SU-DHL-6 (cell line): ENCODE measurements around the gene MED10.

Source experiments
- H2AFZ ChIP-seq: fragments of 200-600 bp; sonication (generic); 2 replicates; pipeline ENCODE4 v1.6.1; 2014; ENCODE audit warnings: low read depth, mild to moderate bottlenecking, moderate library complexity, mixed read lengths, antibody characterized with exemption, low read length; ENCODE audit not compliant: severe bottlenecking
- H3F3A ChIP-seq: fragments of 200-600 bp; shearing (Covaris generic); 2 replicates; pipeline ENCODE4 v1.6.0; 2016; ENCODE audit warnings: antibody characterized with exemption, mild to moderate bottlenecking; ENCODE audit not compliant: insufficient read depth
- H3K27ac ChIP-seq: fragments of 200-600 bp; sonication (generic); 2 replicates; pipeline ENCODE4 v1.5.1; 2016; ENCODE audit warnings: low read depth, mild to moderate bottlenecking, low read length, moderate library complexity, mixed read lengths
- H3K27me3 ChIP-seq: fragments of 200-600 bp; sonication (generic), shearing (Covaris generic); 2 replicates; pipeline ENCODE4 v1.6.0; 2014; ENCODE audit warnings: mild to moderate bottlenecking, low read length
- H3K36me3 ChIP-seq: fragments of 200-600 bp; sonication (generic); 2 replicates; pipeline ENCODE4 v1.6.1; 2014; ENCODE audit warnings: mild to moderate bottlenecking, low read length, mixed read lengths
- H3K4me2 ChIP-seq: fragments of 300-600, 200-600 bp; shearing (Covaris generic), sonication (generic); 2 replicates; pipeline ENCODE4 v1.6.0; 2014; ENCODE audit warnings: low read length, low read depth, mild to moderate bottlenecking; ENCODE audit not compliant: poor library complexity, severe bottlenecking
- H3K4me3 ChIP-seq: fragments of 200-600 bp; sonication (generic); 2 replicates; pipeline ENCODE4 v1.5.1; 2014; ENCODE audit warnings: antibody characterized with exemption, low read length, mild to moderate bottlenecking, mixed read lengths; ENCODE audit not compliant: insufficient read depth, poor library complexity, severe bottlenecking
- H3K79me2 ChIP-seq: fragments of 200-600 bp; sonication (generic); 2 replicates; pipeline ENCODE4 v1.6.1; 2014; ENCODE audit warnings: mild to moderate bottlenecking, low read length, moderate library complexity; ENCODE audit not compliant: insufficient read depth
- H3K9ac ChIP-seq: fragments of 200-600 bp; sonication (generic); 2 replicates; pipeline ENCODE4 v1.7.0; 2014; ENCODE audit warnings: mild to moderate bottlenecking, low read length
- H3K9me2 ChIP-seq: fragments of 200-600 bp; sonication (generic); replicated peaks from 2 replicates; pipeline ENCODE4 v1.6.1; 2014; ENCODE audit warnings: low read length; ENCODE audit not compliant: insufficient read depth
- H3K9me3 ChIP-seq: fragments of 200-600 bp; sonication (generic); 2 replicates; pipeline ENCODE4 v1.6.1; 2014; ENCODE audit warnings: low read length, mixed read lengths; ENCODE audit not compliant: insufficient read depth
- H4K20me1 ChIP-seq: fragments of 200-600 bp; sonication (generic); 2 replicates; pipeline ENCODE4 v1.6.1; 2014; ENCODE audit warnings: low read depth, mild to moderate bottlenecking, antibody characterized with exemption, low read length, moderate library complexity, mixed read lengths
- CTCF ChIP-seq: fragments of 200-600 bp; sonication (generic); IDR thresholded peaks from one replicate; pipeline ENCODE4 v1.5.1; 2017; ENCODE audit warnings: antibody characterized with exemption, mild to moderate bottlenecking, low read length, moderate library complexity; ENCODE audit not compliant: insufficient read depth, poor library complexity, severe bottlenecking
- EZH2phosphoT487 ChIP-seq: fragments of 200-600 bp; sonication (generic), shearing (Covaris generic); conservative IDR thresholded peaks from 2 replicates; pipeline ENCODE4 v1.6.1; 2018; ENCODE audit warnings: mild to moderate bottlenecking, antibody characterized with exemption, low read length, moderate library complexity, mixed read lengths

The MED10 gene

GRCh38 chr5:6418679-6419276 lies 40.4 kb upstream of the MED10 start:
- no peak overlapping the region for H2AFZ ChIP-seq
- no peaks in the 10 kb centered on the region for H3F3A ChIP-seq
- H3K9me3 ChIP-seq, result no peaks in the 10 kb centered on the region
- no peaks in the 10 kb centered on the region for H3K27me3 ChIP-seq
- H3K4me2 ChIP-seq, result no peak overlapping the region
- H3K36me3 ChIP-seq, result no peaks in the 10 kb centered on the region
- no peak overlapping the region for H3K9ac ChIP-seq
- H3K27ac ChIP-seq, result no peak overlapping the region
- H3K4me3 ChIP-seq, result no peak overlapping the region
- no peak for TF ChIP-seq CTCF
- TF ChIP-seq EZH2phosphoT487, result no peak
- H3K9me2 ChIP-seq, result no peaks in the 10 kb centered on the region
- H3K79me2 ChIP-seq, result no peaks in the 10 kb centered on the region
- H4K20me1 ChIP-seq, result no peaks in the 10 kb centered on the region

GRCh38 chr5:6417657-6418056 lies 39.3 kb upstream of the MED10 start:
- H3K4me3 ChIP-seq, result no peak overlapping the region
- no peak overlapping the region for H3K27ac ChIP-seq
- H3K4me2 ChIP-seq, result no peak overlapping the region
- H3K9me2 ChIP-seq, result no peaks in the 10 kb centered on the region
- no peaks in the 10 kb centered on the region for H3K9me3 ChIP-seq
- H3K9ac ChIP-seq, result no peak overlapping the region
- no peak overlapping the region for H2AFZ ChIP-seq
- H3K27me3 ChIP-seq, result no peaks in the 10 kb centered on the region
- no peaks in the 10 kb centered on the region for H4K20me1 ChIP-seq
- TF ChIP-seq CTCF (no peak), EZH2phosphoT487 (no peak)
- H3K36me3 ChIP-seq, result no peaks in the 10 kb centered on the region
- H3F3A ChIP-seq, result no peaks in the 10 kb centered on the region
- H3K79me2 ChIP-seq, result no peaks in the 10 kb centered on the region

GRCh38 chr5:6412811-6413210 lies 34.5 kb upstream of the MED10 start:
- Histone ChIP-seq H3K9ac (no peak overlapping the region), H3K36me3 (no peaks in the 10 kb centered on the region), H3F3A (no peaks in the 10 kb centered on the region), H2AFZ (no peak overlapping the region), H3K4me3 (no peak overlapping the region), H3K9me3 (no peaks in the 10 kb centered on the region), H3K27me3 (no peaks in the 10 kb centered on the region), H3K4me2 (no peak overlapping the region), H3K9me2 (no peaks in the 10 kb centered on the region), H4K20me1 (no peaks in the 10 kb centered on the region), H3K79me2 (no peaks in the 10 kb centered on the region), H3K27ac (no peak overlapping the region)
- TF ChIP-seq CTCF, result no peak
- TF ChIP-seq EZH2phosphoT487, result no peak

- H3K79me2 ChIP-seq, result no peaks in the 10 kb centered on the region
- no peak overlapping the region for H3K9ac ChIP-seq
- no peaks in the 10 kb centered on the region for H3F3A ChIP-seq
- no peak overlapping the region for H2AFZ ChIP-seq
- H3K4me3 ChIP-seq, result no peak overlapping the region
- H3K27ac ChIP-seq, result no peak overlapping the region
- H3K9me2 ChIP-seq, result no peaks in the 10 kb centered on the region
- H3K4me2 ChIP-seq, result no peak overlapping the region
- no peaks in the 10 kb centered on the region for H3K27me3 ChIP-seq
- TF ChIP-seq EZH2phosphoT487 (no peak), CTCF (no peak)
- no peaks in the 10 kb centered on the region for H3K36me3 ChIP-seq
- H4K20me1 ChIP-seq, result no peaks in the 10 kb centered on the region
- no peaks in the 10 kb centered on the region for H3K9me3 ChIP-seq
Measured at GRCh38 chr5:6411141-6411540, 32.8 kb upstream of the MED10 start.
